Breast epithelium (tissue), 4 donors: ENCODE results near the gene GPR39. TPM values are rescaled to one million over a fixed set of nuclear protein-coding genes. Genes with fewer than 3 reads are reported as not detected.
A peak's percentile ranks its signal among the peaks of the same experiment; 100 is the strongest.

Experiments used
- DNase-seq, 2 donors: peaks; one replicate each; pipeline ENCODE4 v3.0.0-alpha.2; 2019; ENCODE audit warnings: low spot score in 2 of 2
- H3K27ac ChIP-seq, 2 donors: fragments of 200-600 bp; sonication (generic) in 1 of 2; one replicate each; pipeline ENCODE4 v1.5.1; 2016 to 2019; ENCODE audit warnings: mild to moderate bottlenecking in 1 of 2
- H3K27me3 ChIP-seq, 2 donors: fragments of 200-600 bp; sonication (generic) in 1 of 2; one replicate each; pipeline versions ENCODE4 v1.5.1 to v1.6.0; 2017 to 2019; ENCODE audit warnings: control low read depth in 1 of 2, mild to moderate bottlenecking in 1 of 2
- H3K36me3 ChIP-seq: fragments of 200-600 bp; one replicate; pipeline ENCODE4 v1.5.1; 2019
- H3K4me1 ChIP-seq, 2 donors: fragments of 200-600 bp; sonication (generic); one replicate each; pipeline ENCODE4 v1.5.1; 2016 to 2019; ENCODE audit warnings: control low read depth in 1 of 2
- H3K4me3 ChIP-seq, 3 donors: fragments of 200-600 bp; sonication (generic); 1 replicate in 2 of 3; 2 replicates in 1 of 3; pipeline ENCODE4 v1.5.1; 2016 to 2019; ENCODE audit warnings: mild to moderate bottlenecking in 3 of 3, moderate library complexity in 2 of 3
- H3K9me3 ChIP-seq, 2 donors: fragments of 200-600 bp; sonication (generic) in 1 of 2; one replicate each; pipeline ENCODE4 v1.5.1; 2016 to 2019; ENCODE audit warnings: control low read depth in 1 of 2
- CTCF ChIP-seq, 3 donors: fragments of 450-650 bp; IDR thresholded peaks; one replicate each; pipeline ENCODE4 v1.5.1; 2016 to 2017; ENCODE audit warnings: antibody characterized with exemption in 3 of 3, mild to moderate bottlenecking in 3 of 3, moderate library complexity in 3 of 3
- POLR2A ChIP-seq: fragments of 450-650 bp; IDR thresholded peaks from one replicate; pipeline ENCODE4 v1.6.1; 2016; ENCODE audit warnings: antibody characterized with exemption, mild to moderate bottlenecking, moderate library complexity
- POLR2AphosphoS5 ChIP-seq, 3 donors: sonication (generic); formaldehyde crosslinking; IDR thresholded peaks; one replicate each; pipeline ENCODE4 v1.6.1; 2017; ENCODE audit warnings: antibody characterized with exemption in 3 of 3
- intact Hi-C: fragments of 100-400 bp; cut with DNase I; formaldehyde crosslinking; loops from one replicate; pipeline ENCODE4 v1.15.1; 2023; ENCODE audit warnings: low total_unique reads
- total RNA-seq, 3 donors: library from RNA; depleted of rRNA; stranded (reverse); fragments of >200 nt; gene quantifications; one replicate each; pipeline ENCODE4 v1.1.0, GENCODE V29; 2016

GPR39 gene
- total RNA-seq, 3 donors from 2014 or later = 0.16 to 10.4 (median 8.2) TPM

DNA sequence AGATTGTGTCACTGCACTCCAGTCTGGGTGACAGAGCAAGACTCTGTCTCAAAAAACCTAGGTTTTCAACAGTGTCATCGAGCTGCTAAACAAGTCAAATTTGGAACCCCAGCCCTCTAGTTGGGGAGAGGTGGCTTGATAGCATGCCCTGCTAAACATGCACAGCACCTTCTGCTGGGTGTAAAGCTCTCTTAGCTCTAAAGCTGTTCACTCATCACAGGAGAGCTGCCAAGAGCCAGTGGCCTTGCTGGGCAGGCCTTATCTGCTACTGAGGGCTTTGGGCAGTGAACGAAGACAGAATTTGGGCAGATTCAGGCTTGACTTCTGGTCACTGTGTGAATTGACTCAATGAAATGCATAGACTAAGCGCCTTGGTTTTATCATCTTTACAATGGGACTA is 152.1 kb downstream of the GPR39 start:
- no peak overlapping the region for H3K4me3 ChIP-seq
- H3K9me3 ChIP-seq = no peaks in the 10 kb centered on the region
- DNase-seq = no peak
- no peaks in the 10 kb centered on the region for H3K27me3 ChIP-seq
- TF ChIP-seq POLR2A (no peak), POLR2AphosphoS5 (IDR thresholded peaks at IDR 0.05) (no peak), CTCF (IDR thresholded peaks at IDR 0.05) (no peak)
- H3K4me1 ChIP-seq = no peaks in the 10 kb centered on the region
- H3K27ac ChIP-seq = no peak overlapping the region
- intact Hi-C loops = no loop called here
- H3K36me3 ChIP-seq = no peaks in the 10 kb centered on the region

DNA sequence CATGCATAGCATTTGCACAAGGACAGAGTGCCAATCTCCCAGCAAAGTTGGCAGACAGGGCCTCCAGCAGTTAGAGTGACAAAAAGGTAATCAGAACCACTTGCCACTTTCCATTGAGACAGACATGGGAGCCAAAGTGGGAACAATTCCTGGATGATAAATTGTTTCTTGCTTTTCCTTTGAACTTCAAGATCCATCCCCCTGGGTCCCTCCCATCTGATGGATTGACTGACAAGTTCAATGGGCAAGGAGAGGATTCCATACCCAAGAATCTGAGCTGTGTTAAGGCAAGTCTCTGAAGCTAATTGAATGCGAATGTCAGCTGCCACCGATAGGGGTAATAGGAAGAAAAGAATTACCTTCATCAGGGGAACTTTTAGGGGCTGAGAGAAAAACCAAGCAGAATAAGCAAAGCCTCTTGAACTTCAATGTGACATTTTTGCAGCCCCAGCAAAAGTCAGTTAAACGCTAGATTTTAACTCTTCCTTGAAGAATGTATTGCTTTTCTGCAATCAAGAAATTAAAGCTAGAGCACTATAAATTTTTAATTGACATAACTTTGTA is 156.9 kb downstream of the GPR39 start:
- intact Hi-C loops = loop anchor here (5.0 kb wide), 2 partner anchors 211 to 1064 kb away; no protein-coding TSS in a partner anchor
- no peak for TF ChIP-seq POLR2A
- no peak for TF ChIP-seq CTCF (IDR thresholded peaks at IDR 0.05)
- no peak for TF ChIP-seq POLR2AphosphoS5 (IDR thresholded peaks at IDR 0.05)
- Histone ChIP-seq H3K27ac (no peak overlapping the region), H3K4me1 (no peaks in the 10 kb centered on the region), H3K4me3 (no peak overlapping the region), H3K27me3 (no peaks in the 10 kb centered on the region), H3K9me3 (no peaks in the 10 kb centered on the region), H3K36me3 (no peaks in the 10 kb centered on the region)
- DNase-seq = no peak

GRCh38 chr2:132577686-132578085 is 161.1 kb downstream of the GPR39 start:
- intact Hi-C loops = loop anchor here (5.0 kb wide), 1 partner anchor 355 kb away; no protein-coding TSS in a partner anchor
- DNase-seq = no peak
- Histone ChIP-seq H3K4me1 (no peaks in the 10 kb centered on the region), H3K4me3 (no peak overlapping the region), H3K36me3 (no peaks in the 10 kb centered on the region), H3K27ac (no peak overlapping the region), H3K9me3 (no peaks in the 10 kb centered on the region), H3K27me3 (no peaks in the 10 kb centered on the region)
- TF ChIP-seq POLR2AphosphoS5 (IDR thresholded peaks at IDR 0.05) (no peak), POLR2A (no peak), CTCF (IDR thresholded peaks at IDR 0.05) (no peak)

DNA sequence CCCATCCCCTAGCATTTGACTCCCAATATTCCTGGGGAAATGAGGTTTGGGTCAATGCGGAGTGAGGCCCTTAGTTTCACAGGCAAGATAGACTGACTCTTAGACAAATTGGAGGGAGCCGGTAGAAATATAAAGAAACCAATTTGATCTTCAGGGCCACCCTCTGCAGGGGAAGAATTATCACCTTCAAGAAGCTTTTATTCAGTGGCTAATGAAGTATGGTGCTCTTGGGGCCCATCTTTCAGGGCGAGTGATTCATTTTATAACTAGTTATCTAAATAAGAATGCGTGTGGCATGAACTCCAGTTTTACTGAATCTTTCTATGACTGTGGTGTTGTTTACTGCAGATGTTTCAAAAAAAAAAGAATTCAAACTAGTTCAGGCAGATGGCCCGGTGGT is 165.0 kb downstream of the GPR39 start:
- no peak overlapping the region for H3K4me3 ChIP-seq
- no peaks in the 10 kb centered on the region for H3K4me1 ChIP-seq
- TF ChIP-seq POLR2A = no peak
- TF ChIP-seq CTCF (IDR thresholded peaks at IDR 0.05) = no peak
- TF ChIP-seq POLR2AphosphoS5 (IDR thresholded peaks at IDR 0.05) = no peak
- no peaks in the 10 kb centered on the region for H3K36me3 ChIP-seq
- intact Hi-C loops = no loop called here
- no peaks in the 10 kb centered on the region for H3K9me3 ChIP-seq
- peak overlapping the region in 1 of 2 donors; percentile 5 for H3K27ac ChIP-seq
- no peak for DNase-seq
- H3K27me3 ChIP-seq = no peaks in the 10 kb centered on the region

- Histone ChIP-seq H3K9me3 (no peaks in the 10 kb centered on the region), H3K27ac (peak overlapping the region in 1 of 2 donors; percentile 5), H3K4me3 (no peak overlapping the region), H3K36me3 (no peaks in the 10 kb centered on the region), H3K4me1 (no peaks in the 10 kb centered on the region), H3K27me3 (no peaks in the 10 kb centered on the region)
- TF ChIP-seq CTCF (IDR thresholded peaks at IDR 0.05) (no peak), POLR2A (no peak), POLR2AphosphoS5 (IDR thresholded peaks at IDR 0.05) (no peak)
- DNase-seq = peak in 1 of 2 donors; percentile 25
- intact Hi-C loops = no loop called here
These were observed 165.6 kb downstream of the GPR39 start for GRCh38 chr2:132581991-132582738.
